GM23338 (cell line): Measurements from ENCODE around the gene RFC3. TPM values are rescaled to one million over a fixed set of nuclear protein-coding genes. Genes with fewer than 3 reads are reported as not detected.

Experiments
- ATAC-seq: fragments of 200-7000 bp; cut with Tn5 transposase; 3 replicates; pipeline ENCODE4 v1.9.1; 2020
- DNase-seq: peaks from one replicate; pipeline ENCODE4 v3.0.0-alpha.2; 2015; ENCODE audit warnings: low spot score
- H2AFZ ChIP-seq: fragments of 200-600 bp; sonication (generic); 2 replicates; pipeline ENCODE4 v1.8.0; 2016; ENCODE audit warnings: antibody characterized with exemption, mild to moderate bottlenecking, moderate library complexity
- H3F3A ChIP-seq: fragments of 200-600 bp; sonication (generic); replicated peaks from 2 replicates; pipeline ENCODE4 v1.8.0; 2017; ENCODE audit warnings: antibody characterized with exemption, mixed run types, low read depth
- H3K27ac ChIP-seq: fragments of 200-600 bp; sonication (generic); 2 replicates; pipeline ENCODE4 v1.6.1; 2016; ENCODE audit warnings: low read depth
- H3K27me3 ChIP-seq: fragments of 200-600 bp; sonication (generic); 2 replicates; pipeline ENCODE4 v1.8.0; 2016; ENCODE audit warnings: mild to moderate bottlenecking, mixed run types, moderate library complexity; ENCODE audit not compliant: insufficient read depth
- H3K36me3 ChIP-seq: fragments of 200-600 bp; sonication (generic); 2 replicates; pipeline ENCODE4 v1.8.0; 2016; ENCODE audit warnings: mild to moderate bottlenecking; ENCODE audit not compliant: insufficient read depth
- H3K4me1 ChIP-seq: fragments of 200-600 bp; sonication (generic); 2 replicates; pipeline ENCODE4 v1.8.0; 2016; ENCODE audit warnings: mild to moderate bottlenecking, moderate library complexity; ENCODE audit not compliant: insufficient read depth
- H3K4me2 ChIP-seq: fragments of 200-600 bp; sonication (generic); 2 replicates; pipeline ENCODE4 v1.7.1; 2017; ENCODE audit warnings: mixed run types
- H3K4me3 ChIP-seq: fragments of 200-600 bp; sonication (generic); 2 replicates; pipeline ENCODE4 v1.6.1; 2016; ENCODE audit warnings: mixed run types
- H3K79me2 ChIP-seq: fragments of 200-600 bp; sonication (generic); replicated peaks from 2 replicates; pipeline ENCODE4 v1.8.0; 2017; ENCODE audit warnings: mild to moderate bottlenecking; ENCODE audit not compliant: insufficient read depth
- H3K9me2 ChIP-seq: fragments of 200-600 bp; sonication (generic); 2 replicates; pipeline ENCODE4 v1.8.0; 2017; ENCODE audit not compliant: insufficient read depth
- H4K20me1 ChIP-seq: fragments of 200-600 bp; sonication (generic); replicated peaks from 2 replicates; pipeline ENCODE4 v1.8.0; 2017; ENCODE audit warnings: mild to moderate bottlenecking; ENCODE audit not compliant: insufficient read depth
- H3K27ac Mint-ChIP-seq: 2 replicates; pipeline ENCODE4 v1.8.0; 2020; ENCODE audit warnings: inconsistent platforms, mild to moderate bottlenecking, moderate library complexity, mixed read lengths
- H3K27me3 Mint-ChIP-seq: 3 replicates; pipeline ENCODE4 v1.8.0; 2022; ENCODE audit warnings: low read depth, mild to moderate bottlenecking, moderate library complexity, mixed read lengths, inconsistent platforms; ENCODE audit not compliant: insufficient read depth, poor library complexity
- H3K36me3 Mint-ChIP-seq: 3 replicates; pipeline ENCODE4 v1.8.0; 2021; ENCODE audit warnings: low read depth, mild to moderate bottlenecking, inconsistent platforms, moderate library complexity, mixed read lengths
- H3K4me1 Mint-ChIP-seq: 3 replicates; pipeline ENCODE4 v1.8.0; 2020; ENCODE audit warnings: mild to moderate bottlenecking, inconsistent platforms, mixed read lengths
- H3K4me3 Mint-ChIP-seq: 3 replicates; pipeline ENCODE4 v1.8.0; 2021; ENCODE audit warnings: moderate library complexity, mild to moderate bottlenecking, inconsistent platforms, mixed read lengths
- H3K9me3 Mint-ChIP-seq: 3 replicates; pipeline ENCODE4 v1.8.0; 2020; ENCODE audit warnings: moderate library complexity, mild to moderate bottlenecking, inconsistent platforms, mixed read lengths
- CREB1 ChIP-seq: fragments of 250-450 bp; sonication (Bioruptor Pico); IDR thresholded peaks from 2 replicates; pipeline ENCODE4 v1.5.0; 2020; ENCODE audit warnings: low read depth, mild to moderate bottlenecking, moderate library complexity
- CTCF ChIP-seq, 2 experiments: fragments of 200-600 bp in 1 of 2; sonication (generic) in 1 of 2; conservative IDR thresholded peaks; 2 replicates each; pipeline versions ENCODE4 v1.5.1 to v1.6.1; 2016 to 2017; ENCODE audit warnings: antibody characterized with exemption in 2 of 2, low read depth in 2 of 2, mild to moderate bottlenecking in 2 of 2, moderate library complexity in 1 of 2
- ETS1 ChIP-seq: IDR thresholded peaks from 2 replicates; pipeline ENCODE4 v1.6.1; 2016; ENCODE audit warnings: antibody characterized with exemption
- EZH2 ChIP-seq: fragments of 200-600 bp; sonication (generic); IDR thresholded peaks from one replicate; pipeline ENCODE4 v1.8.0; 2017; ENCODE audit warnings: antibody characterized with exemption, mild to moderate bottlenecking, low read depth; ENCODE audit not compliant: unreplicated experiment
- EZH2phosphoT487 ChIP-seq: fragments of 200-600 bp; sonication (generic); IDR thresholded peaks from one replicate; pipeline ENCODE4 v1.8.1; 2018; ENCODE audit warnings: antibody characterized with exemption; ENCODE audit not compliant: unreplicated experiment
- JUNB ChIP-seq: IDR thresholded peaks from one replicate; pipeline ENCODE4 v1.6.1; 2016; ENCODE audit warnings: antibody characterized with exemption; ENCODE audit not compliant: unreplicated experiment
- NANOG ChIP-seq: IDR thresholded peaks from 2 replicates; pipeline ENCODE4 v1.6.1; 2016; ENCODE audit warnings: antibody characterized with exemption, borderline replicate concordance
- POLR2AphosphoS5 ChIP-seq: IDR thresholded peaks from 2 replicates; pipeline ENCODE4 v1.6.1; 2016; ENCODE audit warnings: antibody characterized with exemption, low read depth
- REST ChIP-seq: IDR thresholded peaks from one replicate; pipeline ENCODE4 v1.6.1; 2018; ENCODE audit warnings: antibody characterized with exemption; ENCODE audit not compliant: unreplicated experiment
- STAT1 ChIP-seq: IDR thresholded peaks from one replicate; pipeline ENCODE4 v1.6.1; 2016; ENCODE audit warnings: antibody characterized with exemption; ENCODE audit not compliant: unreplicated experiment
- ZNF114 ChIP-seq: fragments of 250-450 bp; sonication (Bioruptor Pico); IDR thresholded peaks from 2 replicates; pipeline ENCODE4 v1.5.0; 2020; ENCODE audit warnings: mild to moderate bottlenecking, moderate library complexity
- ZNF331 ChIP-seq: fragments of 250-450 bp; sonication (Bioruptor Pico); IDR thresholded peaks from 2 replicates; pipeline ENCODE4 v1.5.0; 2020; ENCODE audit warnings: low read depth, mild to moderate bottlenecking, moderate library complexity
- ZNF462 ChIP-seq: fragments of 250-450 bp; sonication (Bioruptor Pico); IDR thresholded peaks from 2 replicates; pipeline ENCODE4 v1.5.0; 2020; ENCODE audit warnings: mild to moderate bottlenecking, moderate library complexity
- polyA plus RNA-seq: library from polyadenylated mRNA; unstranded; fragments of >200 nt; fragmentation: Nextera tagmentation; extraction: Ambion mirVana; gene quantifications from 2 replicates; pipeline ENCODE4 v1.2.1, GENCODE V29; 2016
- total RNA-seq: library from RNA; depleted of rRNA; stranded (reverse); fragments of >200 nt; shearing (Covaris generic); gene quantifications from 2 replicates; pipeline ENCODE4 v1.2.3, GENCODE V29; 2014

RFC3 gene
- total and polyA plus RNA-seq, 2 experiments from 2014 or later = 48.7 to 75.5 TPM

GRCh38 chr13:33842986-33843385 is 25.0 kb downstream of the RFC3 start:
- Histone ChIP-seq H3K27me3 (no peaks in the 10 kb centered on the region), H3K79me2 (no peaks in the 10 kb centered on the region), H4K20me1 (no peaks in the 10 kb centered on the region; the same call in 1 of the 2 replicates), H3K4me3 (no peak overlapping the region), H3K36me3 (0 out of 2 replicates have a peak, but pooled peaks cover 3% of the 10 kb centered on the region), H3K4me1 (no peaks in the 10 kb centered on the region), H3K4me2 (no peak overlapping the region), H3K9me2 (no peaks in the 10 kb centered on the region), H2AFZ (no peak overlapping the region), H3K27ac (no peak overlapping the region), H3F3A (no peaks in the 10 kb centered on the region)
- Mint-ChIP-seq H3K27ac (no peak overlapping the region), H3K9me3 (no peaks in the 10 kb centered on the region), H3K4me1 (no peaks in the 10 kb centered on the region), H3K4me3 (no peak overlapping the region), H3K36me3 (peaks cover 27% of the 10 kb centered on the region), H3K27me3 (peaks cover 2% of the 10 kb centered on the region)
- TF ChIP-seq NANOG = no peak
- no peak for TF ChIP-seq CREB1 (CRISPR knock-in tag)
- no peak for TF ChIP-seq REST
- TF ChIP-seq ETS1 = no peak
- no peak for TF ChIP-seq POLR2AphosphoS5
- TF ChIP-seq EZH2phosphoT487 = no peak
- TF ChIP-seq ZNF114 (CRISPR knock-in tag) = no peak
- no peak for TF ChIP-seq ZNF331 (CRISPR knock-in tag)
- TF ChIP-seq ZNF462 (CRISPR knock-in tag) = no peak
- no peak for TF ChIP-seq CTCF (conservative IDR thresholded peaks at IDR 0.05; ENCODE audit: low read depth in 2 of 2)
- TF ChIP-seq STAT1 = no peak
- TF ChIP-seq EZH2 = no peak
- no peak for TF ChIP-seq JUNB
- no peak for ATAC-seq
- no peak for DNase-seq
